HCT116 (cell line): ENCODE measurements around the gene MEI1.

Source experiments
- CBX3 ChIP-seq: IDR thresholded peaks from 2 replicates; pipeline ENCODE4 v1.6.1; 2012; ENCODE audit warnings: low read depth
- EZH2phosphoT487 ChIP-seq: fragments of 200-600 bp; IDR thresholded peaks from 2 replicates; pipeline ENCODE4 v1.6.1; 2018; ENCODE audit warnings: antibody characterized with exemption, borderline replicate concordance
- POLR2A ChIP-seq: IDR thresholded peaks from 2 replicates; pipeline ENCODE4 v1.7.0; 2011; ENCODE audit warnings: borderline replicate concordance; ENCODE audit not compliant: insufficient read depth, insufficient read length; ENCODE audit errors: extremely low read depth
- SRF ChIP-seq: IDR thresholded peaks from 2 replicates; pipeline ENCODE4 v1.6.1; 2012; ENCODE audit warnings: low read depth
- TF ChIP-seq, protein P1 (sequence below), 3 experiments: fragments of 200-600 bp in 1 of 3; sonication (generic) in 1 of 3; IDR thresholded peaks in 2 of 3; conservative IDR thresholded peaks in 1 of 3; 2 replicates each; pipeline ENCODE4 v1.5.1; 2012 to 2017; ENCODE audit warnings: low read depth in 2 of 3, low read length in 2 of 3, antibody characterized with exemption in 1 of 3, borderline replicate concordance in 1 of 3, control low read depth in 1 of 3, mild to moderate bottlenecking in 1 of 3, mixed read lengths in 1 of 3, mixed run types in 1 of 3, moderate library complexity in 1 of 3; ENCODE audit not compliant: insufficient read depth in 1 of 3
- TF ChIP-seq, protein P2 (sequence below): IDR thresholded peaks from 2 replicates; pipeline ENCODE4 v1.6.1; 2012; ENCODE audit warnings: low read depth

- TF ChIP-seq, protein P1, sequence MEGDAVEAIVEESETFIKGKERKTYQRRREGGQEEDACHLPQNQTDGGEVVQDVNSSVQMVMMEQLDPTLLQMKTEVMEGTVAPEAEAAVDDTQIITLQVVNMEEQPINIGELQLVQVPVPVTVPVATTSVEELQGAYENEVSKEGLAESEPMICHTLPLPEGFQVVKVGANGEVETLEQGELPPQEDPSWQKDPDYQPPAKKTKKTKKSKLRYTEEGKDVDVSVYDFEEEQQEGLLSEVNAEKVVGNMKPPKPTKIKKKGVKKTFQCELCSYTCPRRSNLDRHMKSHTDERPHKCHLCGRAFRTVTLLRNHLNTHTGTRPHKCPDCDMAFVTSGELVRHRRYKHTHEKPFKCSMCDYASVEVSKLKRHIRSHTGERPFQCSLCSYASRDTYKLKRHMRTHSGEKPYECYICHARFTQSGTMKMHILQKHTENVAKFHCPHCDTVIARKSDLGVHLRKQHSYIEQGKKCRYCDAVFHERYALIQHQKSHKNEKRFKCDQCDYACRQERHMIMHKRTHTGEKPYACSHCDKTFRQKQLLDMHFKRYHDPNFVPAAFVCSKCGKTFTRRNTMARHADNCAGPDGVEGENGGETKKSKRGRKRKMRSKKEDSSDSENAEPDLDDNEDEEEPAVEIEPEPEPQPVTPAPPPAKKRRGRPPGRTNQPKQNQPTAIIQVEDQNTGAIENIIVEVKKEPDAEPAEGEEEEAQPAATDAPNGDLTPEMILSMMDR (IDR thresholded peaks at IDR 0.05 in 2 of 3, conservative IDR thresholded peaks at IDR 0.05 in 1 of 3; ENCODE audit: borderline replicate concordance in 1 of 3, insufficient read depth in 1 of 3, low read depth in 2 of 3, low read length in 2 of 3) = no peak
- TF ChIP-seq, protein P2, sequence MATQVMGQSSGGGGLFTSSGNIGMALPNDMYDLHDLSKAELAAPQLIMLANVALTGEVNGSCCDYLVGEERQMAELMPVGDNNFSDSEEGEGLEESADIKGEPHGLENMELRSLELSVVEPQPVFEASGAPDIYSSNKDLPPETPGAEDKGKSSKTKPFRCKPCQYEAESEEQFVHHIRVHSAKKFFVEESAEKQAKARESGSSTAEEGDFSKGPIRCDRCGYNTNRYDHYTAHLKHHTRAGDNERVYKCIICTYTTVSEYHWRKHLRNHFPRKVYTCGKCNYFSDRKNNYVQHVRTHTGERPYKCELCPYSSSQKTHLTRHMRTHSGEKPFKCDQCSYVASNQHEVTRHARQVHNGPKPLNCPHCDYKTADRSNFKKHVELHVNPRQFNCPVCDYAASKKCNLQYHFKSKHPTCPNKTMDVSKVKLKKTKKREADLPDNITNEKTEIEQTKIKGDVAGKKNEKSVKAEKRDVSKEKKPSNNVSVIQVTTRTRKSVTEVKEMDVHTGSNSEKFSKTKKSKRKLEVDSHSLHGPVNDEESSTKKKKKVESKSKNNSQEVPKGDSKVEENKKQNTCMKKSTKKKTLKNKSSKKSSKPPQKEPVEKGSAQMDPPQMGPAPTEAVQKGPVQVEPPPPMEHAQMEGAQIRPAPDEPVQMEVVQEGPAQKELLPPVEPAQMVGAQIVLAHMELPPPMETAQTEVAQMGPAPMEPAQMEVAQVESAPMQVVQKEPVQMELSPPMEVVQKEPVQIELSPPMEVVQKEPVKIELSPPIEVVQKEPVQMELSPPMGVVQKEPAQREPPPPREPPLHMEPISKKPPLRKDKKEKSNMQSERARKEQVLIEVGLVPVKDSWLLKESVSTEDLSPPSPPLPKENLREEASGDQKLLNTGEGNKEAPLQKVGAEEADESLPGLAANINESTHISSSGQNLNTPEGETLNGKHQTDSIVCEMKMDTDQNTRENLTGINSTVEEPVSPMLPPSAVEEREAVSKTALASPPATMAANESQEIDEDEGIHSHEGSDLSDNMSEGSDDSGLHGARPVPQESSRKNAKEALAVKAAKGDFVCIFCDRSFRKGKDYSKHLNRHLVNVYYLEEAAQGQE = no peak
- TF ChIP-seq CBX3 (no peak), POLR2A (no peak), EZH2phosphoT487 (no peak), SRF (no peak)
These were observed 144.7 kb downstream of the MEI1 start for GRCh38 chr22:41844036-41844435.
